ENCODE data around the gene SORCS2. TPM values are rescaled to one million over a fixed set of nuclear protein-coding genes. Genes with fewer than 3 reads are reported as not detected.
A peak's percentile ranks its signal among the peaks of the same experiment; 100 is the strongest.

Gene SORCS2
- total and polyA plus RNA-seq, 2 of the 13 experiments (the other 11 are each of a cell fraction or from before 2014, with no cell fraction given) = 0.82 to 1.0 TPM

DNA sequence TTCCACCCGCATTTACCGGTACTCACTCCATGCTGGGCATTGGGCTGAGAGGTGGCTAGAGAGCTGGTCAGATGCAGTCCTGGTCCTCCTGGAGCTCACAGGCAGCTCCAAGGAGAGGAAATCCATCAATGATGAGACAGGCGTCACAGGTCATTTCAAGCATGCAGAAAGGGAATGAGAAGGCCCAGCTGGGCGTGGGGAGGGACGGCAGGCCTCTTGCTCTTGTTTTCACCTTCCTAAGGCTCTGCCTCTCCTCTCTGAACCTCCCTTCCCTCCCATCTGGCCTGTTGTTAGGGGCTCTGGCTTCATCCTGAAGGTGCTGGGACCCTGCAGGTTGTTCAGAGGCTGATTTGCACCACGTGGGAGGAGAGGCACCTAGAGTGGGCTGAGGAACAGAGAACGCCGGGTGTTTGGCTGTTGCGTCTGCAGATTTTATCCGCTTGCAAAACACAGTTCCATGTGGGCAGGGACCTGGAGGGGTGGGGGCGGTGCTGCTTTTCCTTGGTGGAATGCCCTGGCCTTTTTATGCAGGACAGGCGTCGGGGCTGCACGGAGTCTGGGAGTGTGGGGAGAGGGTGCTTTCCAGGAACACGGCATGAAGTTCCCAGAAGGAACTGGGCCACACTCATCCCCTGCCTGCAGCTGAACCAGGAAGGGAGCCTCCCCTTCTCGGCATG is 323.9 kb downstream of the SORCS2 start:
- no peak for DNase-seq (ENCODE audit: low spot score)
- 0 out of 2 replicates have a peak overlapping the region, but pooled peaks have one; percentile 10 for H3K9ac ChIP-seq (ENCODE audit: insufficient read depth, low read depth, low read length)
- peaks cover 67% of the 10 kb centered on the region for H3K4me1 ChIP-seq (ENCODE audit: insufficient read depth, low read length)
- H3K79me2 ChIP-seq (ENCODE audit: insufficient read depth, low read length) = no peaks in the 10 kb centered on the region
- H4K20me1 ChIP-seq (ENCODE audit: insufficient read depth, low read length) = no peaks in the 10 kb centered on the region
- no peak overlapping the region for H2AFZ ChIP-seq (ENCODE audit: low read length)
- H3K4me3 ChIP-seq (replicated peaks in 1 of 3; ENCODE audit: insufficient read depth in 1 of 3, low read depth in 2 of 3, low read length in 3 of 3) = peak overlapping the region; percentile 3 to 60 (median 41); a peak in 5 of 6 replicates
- ATAC-seq = peak; percentile 10
- ChIA-PET POLR2A (interaction anchor here (1.1 to 3.3 kb wide), 3 partner anchors 8 to 157 kb away, joined by 3 to 21 read pairs (median 6); no protein-coding TSS in a partner anchor), CTCF (ENCODE audit: low intra/inter-chr PET ratio, low total read pairs) (no interaction called here)
- no TSS peak for BruUV-seq (replicated peaks)
- H3K36me3 ChIP-seq (replicated peaks in 1 of 2; ENCODE audit: control insufficient read depth in 1 of 2, insufficient read depth in 2 of 2, low read length in 2 of 2) = no peaks in the 10 kb centered on the region
- in situ Hi-C loops (cut with HindIII; ENCODE audit: extremely low pct_ligation_motif_present, low pct_unique_long_range_greater_than_20kb) = no loop called here
- no peaks in the 10 kb centered on the region for H3K9me3 ChIP-seq (ENCODE audit: low read length)
- FAIRE-seq = no peak
- intact Hi-C loops (cut with micrococcal nuclease; ENCODE audit: unreplicated experiment) = no loop called here
- peaks cover 4 to 8% of the 10 kb centered on the region in 2 experiments for H3K27me3 ChIP-seq (ENCODE audit: control insufficient read depth in 1 of 2, insufficient read depth in 2 of 2, low read length in 2 of 2)
- H3K4me2 ChIP-seq (ENCODE audit: low read depth, low read length) = peak overlapping the region; percentile 75
- WGBS (ENCODE audit: low lambda C conversion rate) = 2% methylated on average over 9 of the region's 16 CpGs
- peak overlapping the region; percentile 7 for H3K27ac ChIP-seq (ENCODE audit: extremely low read length, insufficient read depth, low read length)
- TF ChIP-seq, protein P1, sequence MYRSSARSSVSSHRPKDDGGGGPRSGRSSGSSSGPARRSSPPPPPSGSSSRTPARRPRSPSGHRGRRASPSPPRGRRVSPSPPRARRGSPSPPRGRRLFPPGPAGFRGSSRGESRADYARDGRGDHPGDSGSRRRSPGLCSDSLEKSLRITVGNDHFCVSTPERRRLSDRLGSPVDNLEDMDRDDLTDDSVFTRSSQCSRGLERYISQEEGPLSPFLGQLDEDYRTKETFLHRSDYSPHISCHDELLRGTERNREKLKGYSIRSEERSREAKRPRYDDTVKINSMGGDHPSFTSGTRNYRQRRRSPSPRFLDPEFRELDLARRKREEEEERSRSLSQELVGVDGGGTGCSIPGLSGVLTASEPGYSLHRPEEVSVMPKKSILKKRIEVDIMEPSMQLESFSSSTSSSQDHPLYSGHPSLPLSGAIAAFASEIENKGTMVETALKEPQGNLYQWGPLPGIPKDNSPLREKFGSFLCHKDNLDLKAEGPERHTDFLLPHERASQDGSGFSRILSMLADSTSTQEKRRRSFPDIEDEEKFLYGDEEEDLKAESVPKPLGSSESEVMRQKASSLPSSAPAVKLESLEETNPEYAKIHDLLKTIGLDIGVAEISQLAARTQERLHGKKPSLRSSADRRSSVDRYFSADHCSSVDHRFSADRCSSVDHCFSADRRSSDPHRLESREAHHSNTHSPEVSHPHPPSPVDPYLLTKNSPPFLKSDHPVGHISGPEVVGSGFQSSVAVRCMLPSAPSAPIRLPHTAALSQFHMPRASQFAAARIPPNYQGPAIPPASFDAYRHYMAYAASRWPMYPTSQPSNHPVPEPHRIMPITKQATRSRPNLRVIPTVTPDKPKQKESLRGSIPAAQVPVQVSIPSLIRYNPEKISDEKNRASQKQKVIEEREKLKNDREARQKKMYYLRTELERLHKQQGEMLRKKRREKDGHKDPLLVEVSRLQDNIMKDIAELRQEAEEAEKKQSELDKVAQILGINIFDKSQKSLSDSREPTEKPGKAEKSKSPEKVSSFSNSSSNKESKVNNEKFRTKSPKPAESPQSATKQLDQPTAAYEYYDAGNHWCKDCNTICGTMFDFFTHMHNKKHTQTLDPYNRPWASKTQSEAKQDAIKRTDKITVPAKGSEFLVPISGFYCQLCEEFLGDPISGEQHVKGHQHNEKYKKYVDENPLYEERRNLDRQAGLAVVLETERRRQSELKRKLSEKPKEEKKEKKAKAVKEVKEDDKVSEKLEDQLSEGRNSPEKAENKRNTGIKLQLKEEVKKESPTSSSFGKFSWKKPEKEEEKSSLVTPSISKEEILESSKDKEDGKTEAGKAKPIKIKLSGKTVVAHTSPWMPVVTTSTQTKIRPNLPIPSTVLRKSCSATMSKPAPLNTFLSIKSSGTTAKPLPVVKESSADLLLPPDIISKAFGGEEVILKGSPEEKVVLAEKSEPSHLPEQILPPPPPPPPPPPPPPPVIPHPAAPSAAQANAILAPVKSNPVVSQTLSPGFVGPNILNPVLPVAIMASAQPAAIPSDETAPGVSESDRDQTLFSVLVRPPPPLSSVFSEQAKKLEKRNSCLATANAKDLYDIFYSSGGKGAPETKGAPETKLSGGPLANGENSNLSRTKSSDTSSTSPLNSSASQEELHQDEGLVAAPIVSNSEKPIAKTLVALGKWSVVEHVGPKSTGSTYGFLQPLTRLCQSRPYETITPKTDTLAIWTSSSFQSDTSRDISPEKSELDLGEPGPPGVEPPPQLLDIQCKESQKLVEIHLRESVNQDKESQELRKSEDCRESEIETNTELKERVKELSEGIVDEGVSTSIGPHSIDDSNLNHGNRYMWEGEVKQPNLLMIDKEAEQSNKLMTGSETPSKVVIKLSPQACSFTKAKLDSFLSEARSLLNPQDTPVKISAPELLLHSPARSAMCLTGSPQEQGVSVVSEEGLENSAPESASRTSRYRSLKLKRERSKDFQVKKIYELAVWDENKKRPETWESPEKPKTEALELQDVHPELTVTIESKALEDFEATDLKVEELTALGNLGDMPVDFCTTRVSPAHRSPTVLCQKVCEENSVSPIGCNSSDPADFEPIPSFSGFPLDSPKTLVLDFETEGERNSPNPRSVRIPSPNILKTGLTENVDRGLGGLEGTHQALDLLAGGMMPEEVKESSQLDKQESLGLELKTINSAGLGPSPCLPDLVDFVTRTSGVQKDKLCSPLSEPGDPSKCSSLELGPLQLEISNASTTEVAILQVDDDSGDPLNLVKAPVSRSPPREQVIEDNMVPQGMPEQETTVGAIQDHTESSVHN (CRISPR knock-in tag; IDR thresholded peaks at IDR 0.05) = no peak
- TF ChIP-seq, protein P2, sequence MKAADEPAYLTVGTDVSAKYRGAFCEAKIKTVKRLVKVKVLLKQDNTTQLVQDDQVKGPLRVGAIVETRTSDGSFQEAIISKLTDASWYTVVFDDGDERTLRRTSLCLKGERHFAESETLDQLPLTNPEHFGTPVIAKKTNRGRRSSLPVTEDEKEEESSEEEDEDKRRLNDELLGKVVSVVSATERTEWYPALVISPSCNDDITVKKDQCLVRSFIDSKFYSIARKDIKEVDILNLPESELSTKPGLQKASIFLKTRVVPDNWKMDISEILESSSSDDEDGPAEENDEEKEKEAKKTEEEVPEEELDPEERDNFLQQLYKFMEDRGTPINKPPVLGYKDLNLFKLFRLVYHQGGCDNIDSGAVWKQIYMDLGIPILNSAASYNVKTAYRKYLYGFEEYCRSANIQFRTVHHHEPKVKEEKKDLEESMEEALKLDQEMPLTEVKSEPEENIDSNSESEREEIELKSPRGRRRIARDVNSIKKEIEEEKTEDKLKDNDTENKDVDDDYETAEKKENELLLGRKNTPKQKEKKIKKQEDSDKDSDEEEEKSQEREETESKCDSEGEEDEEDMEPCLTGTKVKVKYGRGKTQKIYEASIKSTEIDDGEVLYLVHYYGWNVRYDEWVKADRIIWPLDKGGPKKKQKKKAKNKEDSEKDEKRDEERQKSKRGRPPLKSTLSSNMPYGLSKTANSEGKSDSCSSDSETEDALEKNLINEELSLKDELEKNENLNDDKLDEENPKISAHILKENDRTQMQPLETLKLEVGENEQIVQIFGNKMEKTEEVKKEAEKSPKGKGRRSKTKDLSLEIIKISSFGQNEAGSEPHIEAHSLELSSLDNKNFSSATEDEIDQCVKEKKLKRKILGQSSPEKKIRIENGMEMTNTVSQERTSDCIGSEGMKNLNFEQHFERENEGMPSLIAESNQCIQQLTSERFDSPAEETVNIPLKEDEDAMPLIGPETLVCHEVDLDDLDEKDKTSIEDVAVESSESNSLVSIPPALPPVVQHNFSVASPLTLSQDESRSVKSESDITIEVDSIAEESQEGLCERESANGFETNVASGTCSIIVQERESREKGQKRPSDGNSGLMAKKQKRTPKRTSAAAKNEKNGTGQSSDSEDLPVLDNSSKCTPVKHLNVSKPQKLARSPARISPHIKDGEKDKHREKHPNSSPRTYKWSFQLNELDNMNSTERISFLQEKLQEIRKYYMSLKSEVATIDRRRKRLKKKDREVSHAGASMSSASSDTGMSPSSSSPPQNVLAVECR (CRISPR knock-in tag; IDR thresholded peaks at IDR 0.05; ENCODE audit: borderline replicate concordance) = 0 out of 2 replicates have a peak, but pooled peaks have one; percentile 8
- TF ChIP-seq, protein P3, sequence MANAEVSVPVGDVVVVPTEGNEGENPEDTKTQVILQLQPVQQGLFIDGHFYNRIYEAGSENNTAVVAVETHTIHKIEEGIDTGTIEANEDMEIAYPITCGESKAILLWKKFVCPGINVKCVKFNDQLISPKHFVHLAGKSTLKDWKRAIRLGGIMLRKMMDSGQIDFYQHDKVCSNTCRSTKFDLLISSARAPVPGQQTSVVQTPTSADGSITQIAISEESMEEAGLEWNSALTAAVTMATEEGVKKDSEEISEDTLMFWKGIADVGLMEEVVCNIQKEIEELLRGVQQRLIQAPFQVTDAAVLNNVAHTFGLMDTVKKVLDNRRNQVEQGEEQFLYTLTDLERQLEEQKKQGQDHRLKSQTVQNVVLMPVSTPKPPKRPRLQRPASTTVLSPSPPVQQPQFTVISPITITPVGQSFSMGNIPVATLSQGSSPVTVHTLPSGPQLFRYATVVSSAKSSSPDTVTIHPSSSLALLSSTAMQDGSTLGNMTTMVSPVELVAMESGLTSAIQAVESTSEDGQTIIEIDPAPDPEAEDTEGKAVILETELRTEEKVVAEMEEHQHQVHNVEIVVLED (CRISPR knock-in tag; IDR thresholded peaks at IDR 0.05; ENCODE audit: borderline replicate concordance) = 0 out of 2 replicates have a peak, but pooled peaks have one; percentile 23
- no peak for TF ChIP-seq GTF2F1 (IDR thresholded peaks at IDR 0.05; ENCODE audit: low read length)
- peak; percentile 76 for TF ChIP-seq BCL6 (CRISPR knock-in tag; IDR thresholded peaks at IDR 0.05)
